LNCaP clone FGC (cell line): ENCODE data around the gene MYRF.

Source experiments
- DNase-seq: peaks from one replicate; pipeline ENCODE4 v3.0.0-alpha.2; 2011; ENCODE audit warnings: low read depth
- H3K4me3 ChIP-seq: 2 replicates; pipeline ENCODE4 v1.5.1; 2011; ENCODE audit warnings: mild to moderate bottlenecking, low read depth, low read length, control low read depth
- CTCF ChIP-seq: IDR thresholded peaks from 2 replicates; pipeline ENCODE4 v1.5.1; 2012; ENCODE audit warnings: mild to moderate bottlenecking; ENCODE audit not compliant: control insufficient read depth, insufficient read depth; ENCODE audit errors: extremely low read depth

MYRF gene

GRCh38 chr11:61833926-61834277, 81.5 kb downstream of the MYRF start:
- TF ChIP-seq CTCF = no peak

GRCh38 chr11:61834278-61835048, 82.0 kb downstream of the MYRF start:
- no peak for TF ChIP-seq CTCF
- no peak for DNase-seq
- no peak overlapping the region for H3K4me3 ChIP-seq

More at GRCh38 chr11:61833926-61834277, 81.5 kb downstream of the MYRF start:
- no peak for DNase-seq
- no peak overlapping the region for H3K4me3 ChIP-seq

GRCh38 chr11:61836193-61836592, 83.8 kb downstream of the MYRF start:
- no peak for TF ChIP-seq CTCF
- DNase-seq = no peak
- H3K4me3 ChIP-seq = no peak overlapping the region

GRCh38 chr11:61837411-61838005, 85.1 kb downstream of the MYRF start:
- no peak for DNase-seq
- H3K4me3 ChIP-seq = no peak overlapping the region
- TF ChIP-seq CTCF = no peak
